ENCODE data around the gene SRRM5. TPM values are rescaled to one million over a fixed set of nuclear protein-coding genes. Genes with fewer than 3 reads are reported as not detected.

The SRRM5 gene, protein sequence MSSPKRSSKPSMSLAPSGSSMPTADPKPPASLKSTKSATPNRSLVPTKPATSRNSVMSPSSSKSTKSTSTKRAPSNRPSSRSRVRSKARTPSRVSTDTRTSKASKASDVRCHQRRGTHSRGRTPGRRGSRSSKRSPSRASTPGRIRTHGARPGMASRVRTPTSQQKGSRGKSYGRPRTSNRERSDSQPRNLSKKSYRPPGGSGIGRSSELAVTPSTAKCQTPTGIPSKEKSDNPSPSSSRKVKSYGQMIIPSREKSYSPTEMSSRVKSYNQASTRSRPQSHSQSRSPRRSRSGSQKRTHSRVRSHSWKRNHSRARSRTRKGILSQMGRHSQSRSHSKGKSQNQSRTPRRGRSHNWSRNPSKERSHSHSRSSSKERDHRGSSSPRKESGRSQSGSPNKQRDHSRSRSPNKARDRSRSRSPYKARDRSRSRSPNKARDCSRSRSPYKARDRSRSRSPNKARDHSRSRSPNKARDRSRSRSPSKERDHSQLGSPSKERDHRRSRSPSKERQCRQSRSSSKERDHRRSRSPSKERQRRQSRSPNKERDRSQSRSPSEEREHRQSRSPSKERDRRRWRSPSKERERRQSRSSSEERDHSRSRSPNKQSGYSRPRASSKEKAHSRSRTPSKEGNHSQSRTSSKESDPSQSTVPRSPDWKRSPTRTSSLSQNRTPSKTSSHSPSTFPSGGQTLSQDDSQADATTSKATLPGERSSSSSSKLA
- 0.03 TPM in 1 of 2 replicates, not detected in the other for total RNA-seq

DNA sequence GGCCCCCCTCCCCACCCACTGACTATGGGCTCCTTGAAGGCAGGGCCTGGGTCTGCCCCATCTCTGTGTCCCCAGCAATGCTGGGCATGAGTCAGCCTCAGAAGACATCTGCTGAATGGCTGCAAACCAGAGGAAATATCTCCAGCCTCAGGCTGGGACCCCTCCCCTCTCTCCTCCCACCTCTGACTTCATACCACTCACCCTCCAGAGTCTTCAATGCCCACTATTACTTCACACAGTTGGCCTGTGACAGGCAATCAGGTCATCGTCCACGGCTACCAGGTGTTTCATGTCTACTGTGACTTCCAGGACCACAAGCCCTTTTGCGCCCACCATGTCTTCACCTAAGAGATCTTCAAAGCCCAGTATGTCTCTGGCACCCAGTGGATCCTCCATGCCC, at the start of gene SRRM5:
Gene SRRM5, plus strand, starts transcription at position 301 of the 400 bp plus-strand sequence. Its CDS starts 34 bp downstream, at position 335.

DNA sequence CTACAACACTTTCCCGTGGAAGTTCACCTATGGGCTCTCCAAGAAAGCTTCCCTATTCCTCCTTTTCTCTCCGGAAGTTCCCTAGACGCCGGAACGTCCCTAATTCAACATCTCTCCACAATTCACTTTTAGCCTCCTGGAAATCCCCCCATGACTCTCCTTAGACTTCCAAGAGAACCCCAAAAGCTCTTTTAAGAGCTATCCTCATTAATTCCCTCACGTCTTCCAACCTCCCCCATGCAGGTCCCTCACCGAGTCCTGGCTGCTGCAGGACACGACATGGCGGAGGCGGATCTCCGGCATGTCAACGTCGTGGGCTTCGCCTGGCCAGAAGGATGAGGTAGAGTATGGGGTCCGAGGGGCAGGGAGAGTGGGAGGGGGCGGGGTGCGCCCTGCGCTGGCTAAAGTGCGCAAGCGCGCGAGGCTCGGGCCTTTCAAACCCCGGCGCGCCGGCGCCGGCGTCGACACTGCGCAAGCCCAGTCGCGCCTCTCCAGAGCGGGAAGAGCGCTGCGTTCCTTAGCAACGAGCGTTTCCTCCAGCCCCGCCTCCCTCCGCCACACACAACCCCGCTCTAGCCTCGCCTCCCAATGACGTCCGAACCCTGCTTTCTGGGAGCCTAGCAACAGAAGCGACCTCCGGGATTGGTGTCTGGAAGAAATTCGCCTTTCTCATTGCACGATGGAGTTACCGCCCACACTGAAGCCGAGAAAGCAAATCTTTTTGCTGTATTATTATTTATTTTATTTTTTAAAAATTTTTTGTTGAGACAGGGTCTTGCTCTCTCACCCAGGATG, 36.5 kb upstream of the SRRM5 start, which contains the start of the genes PINLYP and XRCC1:
Gene PINLYP, plus strand, starts transcription at position 646 of the 795 bp plus-strand sequence. CDS start 1,391 bp downstream, outside the sequence.
Gene XRCC1, minus strand, starts transcription at position 372 of the 795 bp plus-strand sequence. Its CDS starts 69 bp downstream, at position 303.

DNA sequence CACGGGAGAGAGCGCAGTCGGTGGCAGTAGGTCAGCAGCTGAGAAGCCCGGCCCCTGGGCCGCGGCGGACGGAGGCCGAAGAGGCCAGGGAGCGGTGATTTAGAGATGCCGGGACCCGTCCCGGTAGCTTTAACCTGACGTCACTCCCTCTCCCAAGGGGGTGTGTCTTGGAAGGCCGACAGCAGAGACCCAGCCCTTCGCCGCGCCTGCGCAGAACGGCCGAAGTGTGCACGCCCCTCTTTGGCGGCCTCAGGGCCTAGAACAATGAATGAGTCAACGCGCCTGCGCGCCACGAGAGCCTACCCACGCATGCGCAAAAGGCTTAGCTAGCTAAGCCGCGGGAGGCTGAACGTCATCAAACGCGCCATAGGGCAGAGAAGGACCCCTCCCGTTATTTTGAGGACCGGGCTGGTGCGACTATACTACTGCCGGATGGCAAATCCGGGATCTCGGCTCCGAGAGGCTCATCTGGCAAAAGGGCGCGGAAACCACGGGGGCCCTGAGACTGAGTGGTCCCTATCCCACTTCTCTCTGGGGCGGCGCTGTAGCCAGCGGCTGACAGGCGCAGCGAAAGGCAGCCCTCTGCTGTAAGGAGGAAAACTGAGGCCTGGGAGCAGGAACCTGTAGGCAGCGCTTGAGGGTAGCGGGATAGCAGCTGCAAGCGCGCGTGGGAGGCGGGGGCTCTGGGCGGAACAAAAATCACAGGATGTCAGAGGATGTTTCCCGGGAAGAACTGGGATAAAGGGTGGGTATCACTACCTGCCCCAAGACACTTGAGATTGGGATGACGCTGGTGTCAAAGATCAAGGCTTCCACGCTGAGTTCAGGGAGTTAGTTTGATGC, 15.7 kb upstream of the SRRM5 start, which contains the start of the genes IRGQ and ZNF576:
Gene IRGQ, minus strand, starts transcription at position 136 of the 843 bp plus-strand sequence. CDS start 796 bp downstream, outside the sequence.
Gene ZNF576, plus strand, starts transcription at position 597 of the 843 bp plus-strand sequence. CDS start 514 bp downstream, outside the sequence.

DNA sequence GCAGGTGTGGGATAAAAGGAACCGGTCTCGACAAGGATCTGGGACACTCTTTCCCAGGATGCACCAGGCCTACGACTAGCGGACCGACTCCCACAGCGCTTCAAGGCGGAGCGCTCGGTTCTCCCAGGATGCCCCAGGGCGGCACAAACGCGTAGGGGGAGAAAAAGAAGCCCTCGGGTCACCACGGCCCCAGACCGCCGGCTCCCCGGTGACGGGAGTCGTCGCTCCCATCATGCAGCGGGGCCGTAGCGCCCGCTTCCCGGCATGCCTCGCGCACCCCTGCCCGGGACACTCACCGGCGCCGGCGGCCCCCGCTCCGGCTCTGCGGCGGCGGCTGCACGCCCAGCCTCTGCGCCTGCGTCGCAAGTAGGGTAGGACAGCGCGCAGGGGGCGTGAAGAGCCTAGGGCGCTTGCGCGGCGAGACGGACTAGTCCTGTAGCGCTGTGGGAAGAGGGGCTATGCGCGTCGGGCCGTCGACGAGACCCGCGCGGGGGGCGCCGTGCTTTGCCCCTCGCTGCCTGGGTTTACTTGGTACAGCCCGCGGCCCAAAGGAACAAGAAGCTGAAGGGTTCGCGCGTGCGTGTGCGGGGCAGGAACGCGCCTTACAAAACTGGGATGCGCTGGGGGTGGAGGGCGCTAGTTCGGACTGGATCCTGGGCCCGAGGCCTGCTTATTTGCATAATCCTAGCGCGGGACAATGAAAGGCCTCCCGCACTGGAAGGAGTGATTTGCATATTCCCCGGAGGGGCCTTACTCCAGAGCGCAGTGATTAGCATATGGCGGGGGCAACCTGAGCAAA, 7.6 kb downstream of the SRRM5 start, which contains the start of gene ZNF428:
Gene ZNF428, minus strand, starts transcription at position 368 of the 799 bp plus-strand sequence. CDS start 5,325 bp downstream, outside the sequence.

DNA sequence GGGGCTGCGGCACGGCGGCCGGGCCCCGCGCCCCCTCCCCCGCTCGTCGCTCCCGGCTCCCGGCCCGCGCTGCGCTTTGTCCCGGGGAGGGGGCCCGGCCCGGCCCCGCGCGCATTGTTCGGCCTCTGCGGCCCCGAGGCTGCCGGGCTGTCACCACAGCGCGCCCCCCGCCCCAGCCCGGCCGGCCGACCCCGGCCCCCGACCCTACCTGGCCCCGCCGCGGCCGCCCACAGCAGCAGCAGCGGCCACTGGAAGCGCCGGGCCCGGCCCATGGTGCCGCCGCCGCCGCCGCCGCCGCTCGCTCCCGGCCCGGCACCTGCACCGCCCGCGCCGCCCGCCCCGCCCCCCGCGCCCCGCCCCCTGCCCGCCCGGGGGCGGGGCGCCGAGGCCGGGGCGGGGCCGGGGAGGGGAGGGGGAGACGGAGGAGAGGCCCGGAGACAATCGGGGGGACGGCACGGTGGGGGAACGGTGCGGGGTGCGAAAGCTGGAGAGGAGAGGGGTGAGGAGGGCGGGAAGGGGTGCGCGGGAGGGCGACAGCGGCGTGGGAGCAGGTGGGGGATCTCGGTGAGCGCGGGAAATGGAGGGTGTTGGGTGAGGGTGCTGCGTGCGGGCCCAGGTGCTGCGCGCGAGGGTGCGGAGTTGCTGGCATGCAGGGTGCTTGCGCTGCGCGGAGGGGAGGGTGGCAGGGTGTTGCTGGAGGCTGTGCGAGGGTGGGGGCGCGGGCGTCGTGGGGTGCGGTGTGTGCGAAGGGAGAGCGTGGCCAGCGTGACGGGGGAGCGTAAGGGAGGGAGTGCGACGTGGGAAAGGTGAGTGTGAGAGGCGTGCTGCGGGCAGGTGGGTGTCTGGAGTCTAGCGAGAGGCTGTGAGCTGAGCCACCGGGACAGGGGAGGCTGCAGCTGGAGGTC, 27.9 kb downstream of the SRRM5 start, which contains the start of gene CADM4:
Gene CADM4, minus strand, starts transcription at position 332 of the 905 bp plus-strand sequence. Its CDS starts 60 bp downstream, at position 272.

Other genes with a start within 250 kb of the SRRM5 start
- gene TEX101, start 197.2 kb upstream of the SRRM5 start, total RNA-seq: not detected in 2 replicates
- not detected in 2 replicates for gene LYPD3, start 146.5 kb upstream of the SRRM5 start, total RNA-seq
- gene PHLDB3, start 107.3 kb upstream of the SRRM5 start, total RNA-seq: 12.1 and 17.5 TPM in 2 replicates
- 55.6 and 78.9 TPM in 2 replicates for gene ETHE1, start 84.9 kb upstream of the SRRM5 start, total RNA-seq
- gene ZNF575, start 78.9 kb upstream of the SRRM5 start, total RNA-seq: 0.26 and 0.36 TPM in 2 replicates
- gene XRCC1, start 36.6 kb upstream of the SRRM5 start, total RNA-seq: 10.9 and 15.0 TPM in 2 replicates
- gene PINLYP, start 36.3 kb upstream of the SRRM5 start, total RNA-seq: 0.76 and 1.3 TPM in 2 replicates
- 20.1 and 29.3 TPM in 2 replicates for gene IRGQ, start 16.0 kb upstream of the SRRM5 start, total RNA-seq
- gene ZNF576, start 15.5 kb upstream of the SRRM5 start, total RNA-seq: 9.7 and 11.1 TPM in 2 replicates
- 28.0 and 29.2 TPM in 2 replicates for gene ZNF428, start 7.5 kb downstream of the SRRM5 start, total RNA-seq
- 4.3 and 5.6 TPM in 2 replicates for gene CADM4, start 27.8 kb downstream of the SRRM5 start, total RNA-seq
- gene PLAUR, start 58.1 kb downstream of the SRRM5 start, total RNA-seq: 87.8 and 131 TPM in 2 replicates
- gene IRGC, start 104.0 kb downstream of the SRRM5 start, total RNA-seq: not detected in 2 replicates
- gene SMG9, start 142.9 kb downstream of the SRRM5 start, total RNA-seq: 11.3 and 23.8 TPM in 2 replicates
- 3.3 and 11.3 TPM in 2 replicates for gene KCNN4, start 168.9 kb downstream of the SRRM5 start, total RNA-seq
- 1.4 and 2.1 TPM in 2 replicates for gene LYPD5, start 190.4 kb downstream of the SRRM5 start, total RNA-seq
- 15.9 and 16.0 TPM in 2 replicates for gene ZNF283, start 215.2 kb downstream of the SRRM5 start, total RNA-seq

All from smooth muscle cell of the pulmonary artery (primary cell).